PC-3 (cell line): Measurements from ENCODE around the gene HYAL2. TPM values are rescaled to one million over a fixed set of nuclear protein-coding genes. Genes with fewer than 3 reads are reported as not detected.

ENCODE experiments used
- ATAC-seq: fragments of 200-7000 bp; cut with Tn5 transposase; 2 replicates; pipeline ENCODE4 v1.9.1; 2020; ENCODE audit warnings: mild to moderate bottlenecking, moderate library complexity
- BruUV-seq: library from RNA; stranded (reverse); fragments of 400-500 nt; replicated peaks from 2 replicates; lab custom pipeline; 2021; lab: Mats Ljungman, UMichigan
- CTCF ChIA-PET: fragments of 300-600 bp; sonication (Branson Sonifier 250); formaldehyde crosslinking; loops from one replicate; lab custom pipeline; 2022; ENCODE audit warnings: antibody characterized with exemption; lab: Charles Lee
- POLR2A ChIA-PET: fragments of 300-600 bp; sonication (Branson Sonifier 250); formaldehyde crosslinking; loops from one replicate; lab custom pipeline; 2022; ENCODE audit warnings: antibody characterized with exemption; ENCODE audit not compliant: unreplicated experiment; lab: Charles Lee
- DNase-seq: peaks from one replicate; pipeline ENCODE4 v3.0.0-alpha.2; 2015
- H2AFZ ChIP-seq: fragments of 300-600 bp; sonication (generic); 2 replicates; pipeline ENCODE4 v1.6.0; 2016; ENCODE audit warnings: antibody characterized with exemption, low read length
- H3F3A ChIP-seq: fragments of 300-600 bp; sonication (generic); one replicate; pipeline ENCODE4 v1.6.0; 2017; ENCODE audit warnings: antibody characterized with exemption, low read length, control low read depth, mild to moderate bottlenecking; ENCODE audit not compliant: unreplicated experiment
- H3K27ac ChIP-seq: fragments of 300-600 bp; sonication (generic); 2 replicates; pipeline ENCODE4 v1.5.1; 2016; ENCODE audit warnings: mild to moderate bottlenecking, low read length
- H3K27me3 ChIP-seq: fragments of 300-600 bp; sonication (generic); 2 replicates; pipeline ENCODE4 v1.6.1; 2016; ENCODE audit warnings: low read length, mixed read lengths
- H3K36me3 ChIP-seq: fragments of 300-600 bp; sonication (generic); 2 replicates; pipeline ENCODE4 v1.6.1; 2016; ENCODE audit warnings: low read depth, mixed run types, low read length, mixed read lengths
- H3K4me1 ChIP-seq: fragments of 300-600 bp; sonication (generic); 2 replicates; pipeline ENCODE4 v1.5.1; 2016; ENCODE audit warnings: low read length; ENCODE audit not compliant: insufficient read depth
- H3K4me2 ChIP-seq: fragments of 300-600 bp; sonication (generic); 2 replicates; pipeline ENCODE4 v1.6.0; 2016; ENCODE audit warnings: low read length
- H3K4me3 ChIP-seq: fragments of 300-600 bp; sonication (generic); 2 replicates; pipeline ENCODE4 v1.5.1; 2016; ENCODE audit warnings: mild to moderate bottlenecking, low read length, mixed read lengths
- H3K79me2 ChIP-seq: fragments of 300-600 bp; sonication (generic); 2 replicates; pipeline ENCODE4 v1.6.1; 2017; ENCODE audit warnings: low read length, mixed read lengths
- H3K9ac ChIP-seq: fragments of 300-600 bp; sonication (generic); 2 replicates; pipeline ENCODE4 v1.6.0; 2016; ENCODE audit warnings: mild to moderate bottlenecking, low read length
- H3K9me2 ChIP-seq: fragments of 300-600 bp; sonication (generic); replicated peaks from 2 replicates; pipeline ENCODE4 v1.6.1; 2016; ENCODE audit warnings: mixed run types, low read length, mixed read lengths
- H3K9me3 ChIP-seq: fragments of 300-600 bp; sonication (generic); 2 replicates; pipeline ENCODE4 v1.6.1; 2016; ENCODE audit warnings: low read length, mixed read lengths
- H4K20me1 ChIP-seq: fragments of 300-600 bp; sonication (generic); 2 replicates; pipeline ENCODE4 v1.6.1; 2016; ENCODE audit warnings: low read length, mixed read lengths
- CTCF ChIP-seq: fragments of 300-600 bp; sonication (generic); conservative IDR thresholded peaks from 2 replicates; pipeline ENCODE4 v1.5.1; 2017; ENCODE audit warnings: antibody characterized with exemption, low read depth, mild to moderate bottlenecking, low read length
- EZH2 ChIP-seq: fragments of 300-600 bp; sonication (generic); IDR thresholded peaks from one replicate; pipeline ENCODE4 v1.6.1; 2017; ENCODE audit warnings: antibody characterized with exemption, mild to moderate bottlenecking, low read length; ENCODE audit not compliant: unreplicated experiment
- EZH2phosphoT487 ChIP-seq: fragments of 300-600 bp; sonication (generic); IDR thresholded peaks from 2 replicates; pipeline ENCODE4 v1.6.1; 2018; ENCODE audit warnings: mild to moderate bottlenecking, antibody characterized with exemption, low read length, borderline replicate concordance
- intact Hi-C: fragments of 100-400 bp; cut with micrococcal nuclease; formaldehyde crosslinking; loops from 2 replicates; pipeline ENCODE4 v1.9.0; 2023
- total RNA-seq: library from RNA; depleted of rRNA; stranded (reverse); fragments of >200 nt; gene quantifications from 2 replicates; pipeline ENCODE4 v1.2.3, GENCODE V29; 2014

HYAL2 gene
- total RNA-seq, 1 experiment from 2014 or later: 97.8 TPM

DNA sequence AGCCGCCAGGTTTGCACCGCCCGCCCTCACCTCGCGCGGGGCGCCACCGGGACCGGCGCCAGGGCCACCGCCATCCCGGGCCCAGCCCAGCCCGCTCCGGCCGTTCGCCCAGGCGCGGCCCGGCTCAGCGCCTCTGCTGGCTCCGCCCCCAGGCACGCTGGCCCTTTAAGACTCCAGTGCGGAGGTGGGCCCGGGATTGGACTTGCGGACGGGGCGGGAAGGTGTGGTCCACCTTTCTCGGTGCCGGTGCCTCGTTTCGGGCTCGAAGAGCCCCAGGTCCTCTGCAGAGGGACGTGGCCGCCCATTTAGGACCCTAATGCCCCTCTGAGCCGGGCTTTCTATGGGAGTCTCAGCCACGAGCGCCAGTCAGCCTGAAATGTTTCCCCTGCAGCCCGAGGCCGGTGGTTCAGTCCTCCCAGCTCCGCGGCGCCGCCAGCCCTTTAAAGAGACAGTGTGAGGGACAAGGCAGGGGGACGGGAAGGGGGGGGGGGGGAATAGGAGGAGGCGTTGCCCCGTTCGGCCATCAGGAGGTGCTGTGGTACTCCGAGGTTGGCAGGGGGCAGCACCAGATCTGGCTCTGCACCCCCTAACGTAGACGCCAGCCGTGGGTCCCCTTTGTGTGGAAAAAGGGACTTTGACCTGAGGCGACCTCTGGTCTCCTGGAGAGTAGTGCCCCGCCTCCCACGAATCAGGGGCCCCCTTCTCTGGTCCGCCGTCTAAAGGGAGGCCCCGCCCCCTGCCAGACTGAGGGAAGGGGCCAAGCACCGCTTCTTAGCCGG, 1.0 kb downstream of the HYAL2 start:
- intact Hi-C loops: loop anchor here (1.0 to 5.0 kb wide), 2 partner anchors 22 to 124 kb away; partner anchors contain the start of genes HYAL3 and NAA80
- DNase-seq: peak; percentile 89
- no peaks in the 10 kb centered on the region for H3K27me3 ChIP-seq

DNA sequence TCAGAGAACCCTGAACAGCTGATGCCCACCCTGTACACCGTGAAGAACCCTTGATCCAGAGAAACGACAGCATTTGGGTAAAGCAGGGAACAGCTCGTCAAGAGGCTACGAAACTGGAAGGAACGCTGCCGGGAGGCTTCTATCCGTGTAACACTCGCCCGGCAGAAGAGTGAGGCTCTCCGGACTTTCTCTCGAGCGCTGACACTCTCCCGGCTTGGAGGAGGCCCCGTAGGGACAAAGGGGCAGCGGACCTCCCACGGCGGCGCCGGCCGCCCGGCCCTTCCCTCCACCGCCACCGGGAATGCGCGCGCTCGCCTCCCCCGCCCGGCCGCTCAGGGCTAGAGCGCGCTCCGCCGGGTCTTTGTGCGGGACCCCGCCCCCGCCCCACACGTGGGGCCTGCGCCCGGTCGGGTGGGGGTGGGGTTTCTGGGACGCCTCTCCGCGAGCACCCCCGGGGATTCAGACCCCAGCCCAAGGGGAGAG, 1.7 kb downstream of the HYAL2 start:
- peak overlapping the region; percentile 92 for H2AFZ ChIP-seq
- no peak for TF ChIP-seq EZH2
- no peak for TF ChIP-seq EZH2phosphoT487
- no peak for TF ChIP-seq CTCF
- peaks cover 30% of the 10 kb centered on the region for H3K79me2 ChIP-seq
- peak; percentile 78 for DNase-seq
- peaks cover 6% of the 10 kb centered on the region for H3K36me3 ChIP-seq
- no peaks in the 10 kb centered on the region for H3K9me3 ChIP-seq
- H3K4me1 ChIP-seq: peaks cover 47% of the 10 kb centered on the region
- peak overlapping the region; percentile 86 for H3K27ac ChIP-seq
- ChIA-PET POLR2A (no interaction called here), CTCF (interaction anchor here (0.6 to 1.0 kb wide), 9 partner anchors 15 to 1361 kb away, joined by 4 to 10 read pairs (median 6); partner anchors contain the start of genes HYAL3 and NAA80)
- intact Hi-C loops: loop anchor here (1.0 to 5.0 kb wide), 2 partner anchors 22 to 124 kb away; partner anchors contain the start of genes HYAL3 and NAA80
- peak overlapping the region; percentile 93 for H3K9ac ChIP-seq
- peaks cover 13% of the 10 kb centered on the region for H3F3A ChIP-seq
- H4K20me1 ChIP-seq: no peaks in the 10 kb centered on the region
- no peaks in the 10 kb centered on the region for H3K27me3 ChIP-seq
- peak overlapping the region; percentile 97 for H3K4me3 ChIP-seq
- ATAC-seq: peak; percentile 35
- no peaks in the 10 kb centered on the region for H3K9me2 ChIP-seq
- H3K4me2 ChIP-seq: peak overlapping the region; percentile 99
- no TSS peak for BruUV-seq

More for the DNA sequence above, 1.0 kb downstream of the HYAL2 start:
- Histone ChIP-seq H3K36me3 (peaks cover 6% of the 10 kb centered on the region), H2AFZ (peak overlapping the region; percentile 92), H3K79me2 (peaks cover 34% of the 10 kb centered on the region), H3K4me2 (peak overlapping the region; percentile 99), H4K20me1 (no peaks in the 10 kb centered on the region), H3K4me3 (peak overlapping the region; percentile 97), H3K9ac (peak overlapping the region; percentile 93), H3K9me3 (no peaks in the 10 kb centered on the region), H3K27ac (peak overlapping the region; percentile 86), H3F3A (peaks cover 13% of the 10 kb centered on the region), H3K9me2 (no peaks in the 10 kb centered on the region), H3K4me1 (peaks cover 41% of the 10 kb centered on the region)
- TF ChIP-seq CTCF (peak; percentile 70), EZH2phosphoT487 (no peak)
- ChIA-PET CTCF (interaction anchor here (0.6 to 1.0 kb wide), 9 partner anchors 15 to 1361 kb away, joined by 4 to 10 read pairs (median 6); partner anchors contain the start of genes HYAL3 and NAA80), POLR2A (no interaction called here)
- peak; percentile 66 for ATAC-seq
- BruUV-seq: TSS peak; percentile 12
